Transverse colon (tissue), 3 donors: ENCODE results near the gene CDH6.

Source experiments
- EP300 ChIP-seq: sonication (generic); formaldehyde crosslinking; IDR thresholded peaks from one replicate; pipeline ENCODE4 v1.6.1; 2017; ENCODE audit warnings: antibody characterized with exemption, low read depth
- POLR2A ChIP-seq: fragments of 450-650 bp; IDR thresholded peaks from one replicate; pipeline ENCODE4 v1.6.1; 2016; ENCODE audit warnings: antibody characterized with exemption, mild to moderate bottlenecking, moderate library complexity
- TF ChIP-seq, protein P1 (sequence below), 5 experiments: fragments of 200-600 bp in 3 of 5; fragments of 450-650 bp in 2 of 5; sonication (generic) in 3 of 5; IDR thresholded peaks; 1 replicate in 2 of 5; 2 replicates in 3 of 5; pipeline ENCODE4 v1.5.1; 2016 to 2017; ENCODE audit warnings: antibody characterized with exemption in 5 of 5, inconsistent platforms in 3 of 5, mild to moderate bottlenecking in 2 of 5, moderate library complexity in 1 of 5

DNA sequence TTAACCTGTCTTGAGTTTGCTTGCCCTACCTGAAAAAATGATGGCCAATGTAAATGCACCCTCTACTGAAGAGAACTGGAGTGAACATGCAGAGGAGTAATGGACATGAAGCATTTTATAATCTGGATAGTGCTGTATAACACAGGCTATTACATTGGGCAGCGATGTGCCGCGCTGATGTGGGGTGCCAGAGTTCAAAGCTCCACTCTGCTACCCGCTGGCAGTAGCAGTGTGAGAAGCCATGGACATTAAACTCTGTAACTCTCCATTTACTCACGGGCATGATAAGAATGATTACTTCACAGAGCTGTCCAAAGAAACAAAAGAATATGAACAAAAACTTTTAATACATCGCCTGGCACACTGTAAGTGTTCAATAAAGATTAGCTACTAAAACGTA is 7.5 kb upstream of the CDH6 start:
- TF ChIP-seq, protein P1, sequence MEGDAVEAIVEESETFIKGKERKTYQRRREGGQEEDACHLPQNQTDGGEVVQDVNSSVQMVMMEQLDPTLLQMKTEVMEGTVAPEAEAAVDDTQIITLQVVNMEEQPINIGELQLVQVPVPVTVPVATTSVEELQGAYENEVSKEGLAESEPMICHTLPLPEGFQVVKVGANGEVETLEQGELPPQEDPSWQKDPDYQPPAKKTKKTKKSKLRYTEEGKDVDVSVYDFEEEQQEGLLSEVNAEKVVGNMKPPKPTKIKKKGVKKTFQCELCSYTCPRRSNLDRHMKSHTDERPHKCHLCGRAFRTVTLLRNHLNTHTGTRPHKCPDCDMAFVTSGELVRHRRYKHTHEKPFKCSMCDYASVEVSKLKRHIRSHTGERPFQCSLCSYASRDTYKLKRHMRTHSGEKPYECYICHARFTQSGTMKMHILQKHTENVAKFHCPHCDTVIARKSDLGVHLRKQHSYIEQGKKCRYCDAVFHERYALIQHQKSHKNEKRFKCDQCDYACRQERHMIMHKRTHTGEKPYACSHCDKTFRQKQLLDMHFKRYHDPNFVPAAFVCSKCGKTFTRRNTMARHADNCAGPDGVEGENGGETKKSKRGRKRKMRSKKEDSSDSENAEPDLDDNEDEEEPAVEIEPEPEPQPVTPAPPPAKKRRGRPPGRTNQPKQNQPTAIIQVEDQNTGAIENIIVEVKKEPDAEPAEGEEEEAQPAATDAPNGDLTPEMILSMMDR (IDR thresholded peaks at IDR 0.05), result no peak
- no peak for TF ChIP-seq POLR2A
- TF ChIP-seq EP300, result no peak
